Stimulated activated CD4-positive, alpha-beta T cell treated with anti-CD3 and anti-CD28 coated beads, Interleukin-1b, Interleukin-23, amount 100 ng/mL, for 4 hours (primary cell): ENCODE measurements around the gene OR51B2.
"Not testable (repeated sequence)": the region's sequence is repeated elsewhere in the genome, so short reads cannot be mapped to it uniquely, and the experiment has no call there.

Experiments
- DNase-seq, 2 donors: peaks; one replicate each; pipeline ENCODE4 v3.0.0-alpha.2; 2020; ENCODE audit warnings: low read depth in 2 of 2

Gene OR51B2

GRCh38 chr11:5324197-5324596, at the start of gene OR51B2:
Gene OR51B2, minus strand, starts transcription at chr11:5324297. Its CDS starts 0 bp downstream, at chr11:5324297.
- no peak for DNase-seq

DNA sequence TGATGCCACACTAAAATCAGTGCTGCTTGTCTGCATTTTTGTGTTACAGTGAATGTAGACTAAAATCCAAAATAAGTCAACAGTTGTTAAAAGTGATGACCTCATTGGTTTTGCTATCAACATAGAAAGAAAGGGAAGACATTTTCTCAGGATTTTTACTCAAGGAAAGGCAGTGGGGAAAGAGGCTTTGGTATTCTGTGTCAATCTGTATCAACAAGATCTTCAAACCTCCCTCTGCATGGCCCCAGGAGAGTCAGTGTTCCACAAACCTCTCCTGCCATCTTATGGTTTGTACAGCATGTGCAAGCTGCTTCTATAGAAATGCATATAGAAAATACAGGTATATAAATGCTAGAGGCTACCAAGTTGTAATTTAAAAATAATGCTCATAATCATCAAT, 45.7 kb upstream of the OR51B2 start:
- no peak for DNase-seq

GRCh38 chr11:5368502-5369043, 44.5 kb upstream of the OR51B2 start:
- no peak for DNase-seq

DNA sequence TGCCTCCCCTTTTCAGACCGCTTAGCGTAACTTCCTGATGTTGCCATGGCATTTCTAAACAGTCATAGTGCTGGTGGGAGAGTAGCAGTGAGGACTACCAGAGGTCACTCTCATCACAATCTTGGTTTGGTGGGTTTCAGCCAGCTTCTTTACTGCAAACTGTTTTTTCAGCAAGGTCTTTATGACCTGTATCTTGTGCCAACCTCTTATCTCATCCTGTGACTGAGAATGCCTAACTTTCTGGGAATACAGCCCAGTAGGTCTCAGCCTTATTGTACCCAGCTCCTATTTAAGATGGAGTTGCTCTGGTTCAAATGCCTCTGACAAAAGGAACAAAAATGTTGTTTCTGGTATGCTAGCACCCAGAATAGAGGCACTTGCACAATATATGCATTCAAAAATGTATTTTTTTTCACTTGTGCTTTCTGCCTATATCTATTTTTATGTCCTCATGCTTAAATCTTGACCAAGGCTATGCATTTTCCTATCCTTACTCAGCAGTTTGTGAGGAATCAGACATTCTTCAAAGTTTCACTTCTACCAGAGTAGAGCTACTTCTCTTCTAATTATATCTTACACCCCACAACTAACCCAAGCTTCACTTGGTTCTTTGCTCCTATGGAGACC, 43.5 kb upstream of the OR51B2 start:
- DNase-seq: no peak

DNA sequence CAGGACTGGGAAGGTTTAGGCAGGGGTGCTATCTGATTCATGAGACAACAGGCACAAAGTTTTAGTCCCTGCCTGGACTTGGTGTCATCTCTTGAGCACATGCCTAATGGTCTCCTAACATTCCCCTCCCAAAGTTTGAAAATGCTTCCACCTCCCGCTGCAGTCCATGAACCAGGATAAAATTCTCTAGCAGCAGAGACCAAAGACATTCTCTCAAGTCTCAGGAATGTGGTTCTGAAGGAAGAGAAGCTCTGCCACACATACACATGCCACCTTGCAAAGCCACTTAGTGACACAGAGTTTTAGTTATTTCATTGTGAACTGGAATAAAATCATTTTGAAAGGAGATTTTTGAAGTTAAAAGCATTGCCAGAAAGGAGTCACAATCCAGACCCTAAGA, 42.8 kb upstream of the OR51B2 start:
- no peak for DNase-seq

DNA sequence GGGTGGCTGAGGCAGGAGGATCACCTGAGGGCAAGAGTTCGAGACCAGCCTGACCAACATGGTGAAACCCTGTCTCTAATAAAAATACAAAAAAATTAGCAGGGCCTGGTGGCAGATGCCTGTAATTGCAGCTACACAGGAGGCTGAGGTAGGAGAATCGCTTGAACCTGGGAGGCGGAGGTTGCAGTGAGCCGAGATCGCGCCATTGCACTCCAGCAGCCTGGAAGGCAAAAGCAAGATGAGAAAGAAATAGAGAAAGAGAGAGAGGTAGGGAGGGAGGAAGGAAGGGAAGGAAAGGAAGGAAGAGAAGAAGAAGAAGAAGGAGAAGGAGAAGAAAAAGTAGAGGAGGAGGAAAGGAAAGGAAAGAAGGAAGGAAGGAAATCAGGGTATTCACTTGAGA, 42.3 kb upstream of the OR51B2 start:
- not testable (repeated sequence) for DNase-seq

- DNase-seq: no peak
These were observed 40.1 kb upstream of the OR51B2 start for GRCh38 chr11:5364214-5364613.

- no peak for DNase-seq
These were observed 39.6 kb upstream of the OR51B2 start for GRCh38 chr11:5363679-5364078.

DNA sequence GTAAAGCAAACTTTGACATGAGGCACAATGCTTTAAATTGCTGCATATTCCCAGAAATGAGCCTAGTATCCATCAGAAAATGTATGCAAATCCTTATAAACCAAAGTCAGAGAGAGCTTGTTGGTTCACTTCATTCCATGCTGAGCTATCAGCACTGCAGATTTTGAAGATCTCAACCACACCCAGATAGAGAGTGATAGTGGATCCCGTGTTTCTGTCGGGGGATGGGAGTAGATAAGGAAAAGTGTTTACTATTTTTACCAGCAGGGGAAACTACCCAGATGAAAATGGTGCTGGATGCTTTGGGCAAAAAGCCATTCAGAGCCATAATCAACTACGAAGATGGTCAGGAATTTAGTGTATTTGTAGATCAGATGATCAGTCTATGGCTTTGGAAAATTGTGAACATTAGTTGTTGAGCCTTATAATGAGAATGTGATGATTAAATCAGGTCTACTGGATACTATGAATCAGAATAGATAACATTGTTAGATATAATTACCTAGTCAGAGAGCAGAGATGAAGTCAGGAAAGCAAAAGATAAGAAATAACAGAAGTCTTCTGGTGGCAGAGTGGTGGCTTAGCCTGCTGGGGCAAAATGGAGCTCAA, 38.0 kb upstream of the OR51B2 start:
- DNase-seq: no peak

DNA sequence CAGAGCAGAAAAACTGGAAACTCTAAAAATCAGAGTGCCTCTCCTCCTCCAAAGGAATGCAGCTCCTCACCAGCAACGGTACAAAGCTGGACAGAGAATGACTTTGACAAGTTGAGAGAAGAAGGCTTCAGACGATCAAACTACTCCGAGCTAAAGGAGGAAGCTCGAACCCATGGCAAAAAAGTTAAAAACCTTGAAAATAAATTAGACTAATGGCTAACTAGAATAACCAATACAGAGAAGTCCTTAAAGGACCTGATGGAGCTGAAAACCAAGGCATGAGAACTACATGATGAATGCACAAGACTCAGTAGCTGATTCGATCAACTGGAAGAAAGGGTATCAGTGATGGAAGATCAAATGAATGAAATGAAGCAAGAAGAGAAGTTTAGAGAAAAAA, 31.9 kb upstream of the OR51B2 start:
- not testable (repeated sequence) for DNase-seq

GRCh38 chr11:5351208-5351607, 27.1 kb upstream of the OR51B2 start, which contains the start of gene OR51B6:
Gene OR51B6, plus strand, starts transcription at chr11:5351508. Its CDS starts 0 bp downstream, at chr11:5351508.
- DNase-seq: no peak

DNA sequence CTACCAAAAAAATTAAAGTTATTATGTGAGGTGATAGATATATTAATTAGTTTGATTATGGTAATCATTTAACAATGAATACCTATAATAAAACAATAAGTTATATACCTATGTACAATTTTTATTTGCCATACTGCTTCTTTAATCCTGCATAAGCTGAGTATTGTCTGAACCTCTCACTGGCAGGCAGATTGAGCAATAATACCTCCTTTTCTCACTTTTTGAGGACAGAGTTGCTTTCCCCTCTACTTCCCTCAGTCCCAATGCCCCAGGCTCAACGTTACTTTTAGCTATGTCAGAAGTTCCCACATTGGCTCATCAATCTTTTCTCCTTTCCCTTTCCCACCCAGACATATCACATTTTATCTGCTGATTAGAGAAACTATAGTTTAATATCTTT, 25.5 kb upstream of the OR51B2 start:
- DNase-seq: no peak

DNA sequence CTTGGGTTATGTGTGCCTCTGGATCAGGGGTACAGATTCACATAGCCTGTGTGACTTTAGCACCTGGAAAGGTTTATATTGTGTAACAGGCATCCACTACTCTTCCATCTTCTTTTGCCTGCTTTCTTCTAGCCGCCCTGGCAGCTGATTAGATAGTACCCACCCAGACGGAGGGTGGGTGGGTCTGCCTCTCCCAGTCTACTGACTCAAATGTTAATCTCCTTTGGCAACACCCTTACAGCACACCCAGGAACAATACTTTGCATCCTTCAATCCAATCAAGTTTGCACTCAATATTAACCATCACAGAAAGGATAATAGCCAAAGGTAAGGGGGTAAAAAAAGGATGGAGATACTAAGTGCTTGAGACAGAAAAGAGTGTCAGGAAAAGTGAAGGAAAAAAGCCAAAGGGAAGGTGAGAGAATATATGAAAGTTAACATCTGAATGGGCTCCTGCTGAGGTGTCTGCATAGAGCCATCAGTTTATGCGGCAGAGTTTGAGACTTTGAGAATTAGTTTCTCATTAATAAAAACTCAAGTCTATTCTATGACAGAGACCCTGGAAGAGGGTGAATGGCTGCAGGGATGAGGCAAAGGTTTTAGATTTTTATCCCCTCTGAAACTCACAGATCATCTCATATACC, 24.6 kb upstream of the OR51B2 start:
- no peak for DNase-seq

DNA sequence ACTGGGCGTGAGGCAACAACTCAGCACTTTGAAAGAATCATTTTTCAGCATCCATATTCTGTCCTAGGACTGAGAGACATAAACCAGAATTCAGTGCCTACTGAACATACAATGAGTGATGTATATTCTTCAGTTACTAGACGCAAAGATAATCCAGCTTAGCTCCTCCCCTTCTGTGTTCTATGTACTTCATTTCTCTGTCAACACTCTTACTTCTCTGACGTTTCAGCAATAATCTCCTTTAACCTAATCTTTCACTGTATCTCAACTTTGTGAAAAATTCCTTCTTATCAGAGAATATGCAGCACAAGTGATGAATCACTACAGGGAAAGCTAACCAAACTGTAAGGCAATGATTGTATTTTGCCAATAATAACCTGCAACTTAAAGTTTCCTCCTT, 21.7 kb upstream of the OR51B2 start:
- no peak for DNase-seq

GRCh38 chr11:5343474-5344335, 19.6 kb upstream of the OR51B2 start, which contains the start of gene OR51B5:
Gene OR51B5, minus strand, starts transcription at chr11:5343524. Its CDS starts 0 bp downstream, at chr11:5343524.
- no peak for DNase-seq

GRCh38 chr11:5339771-5340322, 15.8 kb upstream of the OR51B2 start:
- no peak for DNase-seq

GRCh38 chr11:5337253-5337652, 13.2 kb upstream of the OR51B2 start:
- DNase-seq: not testable (repeated sequence)

DNA sequence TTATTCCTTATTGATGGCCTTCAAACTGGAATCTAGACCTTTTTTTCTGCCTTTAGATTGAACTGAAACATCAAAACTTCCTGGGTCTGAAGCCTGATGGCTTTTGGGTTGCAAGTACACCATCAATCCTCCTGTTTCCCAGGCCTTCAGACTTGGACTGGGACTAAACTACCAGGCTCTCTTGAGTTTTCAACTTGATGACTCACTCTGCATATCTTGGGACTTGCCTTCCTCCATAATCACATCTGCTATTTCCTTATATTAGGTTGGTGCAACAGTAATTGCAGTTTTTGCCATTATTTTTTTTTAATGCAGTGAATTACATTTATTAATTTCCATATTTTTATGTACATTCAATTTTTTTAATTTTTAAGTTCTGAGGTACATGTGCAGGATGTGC, 12.2 kb upstream of the OR51B2 start:
- no peak for DNase-seq

DNA sequence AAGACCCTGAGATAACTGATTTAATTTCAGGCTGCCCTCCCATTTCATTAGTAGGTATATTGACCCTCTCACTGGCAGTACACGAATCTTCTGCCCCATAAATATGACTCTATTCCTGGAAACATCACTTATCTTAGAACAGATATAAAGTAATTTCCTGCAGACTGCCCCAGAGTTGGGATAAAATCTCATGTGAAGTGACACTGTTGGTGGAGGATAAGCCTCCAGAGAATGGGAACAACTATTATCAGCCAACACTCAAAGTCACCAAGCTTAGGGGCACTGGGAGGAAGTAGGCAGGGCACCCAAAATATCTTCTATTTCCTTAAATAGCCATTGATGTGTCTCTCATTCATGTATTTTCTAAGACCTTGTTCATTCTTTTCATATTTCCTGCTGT, 11.1 kb upstream of the OR51B2 start:
- no peak for DNase-seq

DNA sequence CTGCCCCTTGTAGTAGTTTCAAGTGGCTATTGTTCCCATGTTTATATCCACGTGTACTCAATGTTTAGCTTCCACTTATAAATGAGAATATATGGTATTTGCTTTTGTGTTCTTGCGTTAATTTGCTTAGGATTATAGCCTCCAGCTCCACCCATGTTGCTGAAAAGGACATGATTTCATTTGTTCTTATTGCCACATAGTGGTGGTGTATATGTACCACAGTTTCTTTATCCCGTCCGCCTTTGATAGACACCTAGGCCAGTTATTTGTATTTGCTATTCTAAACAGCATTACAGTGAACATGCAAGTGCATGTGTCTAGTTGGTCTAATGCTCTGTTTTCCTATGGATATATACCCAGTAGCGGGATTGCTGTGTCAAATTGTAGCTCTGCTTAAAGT, 6.8 kb downstream of the OR51B2 start:
- DNase-seq: no peak

DNA sequence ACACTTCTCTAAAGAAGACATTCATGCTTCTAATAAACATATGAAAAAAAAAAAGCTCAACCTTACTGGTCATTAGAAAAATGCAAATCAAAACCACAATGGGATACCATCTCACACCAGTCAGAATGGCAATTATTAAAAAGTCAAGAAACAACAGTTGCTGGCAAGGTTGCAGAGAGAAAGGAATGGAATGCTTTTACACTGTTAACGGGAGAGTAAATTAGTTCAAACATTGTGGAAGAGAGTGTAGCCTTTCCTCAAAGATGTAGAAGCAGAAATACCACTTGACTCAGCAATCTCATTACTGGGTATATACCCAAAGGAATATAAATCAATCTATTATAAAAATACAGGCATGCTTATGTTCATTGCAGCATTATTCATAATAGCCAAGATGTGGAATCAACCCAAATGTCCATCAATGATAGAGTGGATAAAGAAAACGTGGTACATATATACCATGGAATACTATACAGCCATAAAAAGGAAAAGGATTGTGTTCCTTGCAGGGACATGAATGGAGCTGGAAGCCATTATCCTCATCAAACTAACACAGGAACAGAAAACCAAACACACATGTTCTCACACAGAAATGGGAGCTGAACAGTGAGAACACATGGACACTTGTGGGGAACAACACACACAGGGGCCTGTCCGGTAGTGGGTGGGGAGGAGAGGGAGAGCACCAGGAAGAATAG, 10.6 kb downstream of the OR51B2 start:
- not testable (repeated sequence) for DNase-seq
